ENCODE results near the gene VSTM4. TPM values are rescaled to one million over a fixed set of nuclear protein-coding genes. Genes with fewer than 3 reads are reported as not detected.

The VSTM4 gene
- total RNA-seq, 1 experiment from 2014 or later: 0.07 TPM

GRCh38 chr10:49011756-49012155 lies 103.6 kb downstream of the VSTM4 start:
- TF ChIP-seq SRF (IDR thresholded peaks at IDR 0.05; ENCODE audit: low read depth) (no peak), REST (IDR thresholded peaks at IDR 0.05; ENCODE audit: low read depth) (no peak), ATF3 (IDR thresholded peaks at IDR 0.05) (no peak), POLR2A (IDR thresholded peaks at IDR 0.05; ENCODE audit: borderline replicate concordance, extremely low read depth, insufficient read depth, insufficient read length) (no peak), FOSL1 (IDR thresholded peaks at IDR 0.05; ENCODE audit: low read depth) (no peak), MAX (IDR thresholded peaks at IDR 0.05) (no peak), EGR1 (IDR thresholded peaks at IDR 0.05; ENCODE audit: low read depth) (no peak), TCF7L2 (IDR thresholded peaks at IDR 0.05; ENCODE audit: borderline replicate concordance, extremely low read depth, insufficient read depth, insufficient read length) (no peak), ZNF274 (IDR thresholded peaks at IDR 0.05; ENCODE audit: low read depth, low read length) (no peak), ZFX (IDR thresholded peaks at IDR 0.05) (no peak), ELF1 (IDR thresholded peaks at IDR 0.05; ENCODE audit: borderline replicate concordance, low read depth) (no peak), JUND (IDR thresholded peaks at IDR 0.05) (no peak), POLR2AphosphoS5 (IDR thresholded peaks at IDR 0.05; ENCODE audit: low read depth, low read length) (no peak), ZBTB33 (IDR thresholded peaks at IDR 0.05; ENCODE audit: extremely low read depth, insufficient replicate concordance, low read length) (no peak), CTCF (IDR thresholded peaks at IDR 0.05 in 2 of 3, conservative IDR thresholded peaks at IDR 0.05 in 1 of 3; ENCODE audit: borderline replicate concordance in 1 of 3, insufficient read depth in 1 of 3, low read depth in 2 of 3, low read length in 2 of 3) (no peak), YY1 (IDR thresholded peaks at IDR 0.05; ENCODE audit: extremely low read depth, insufficient replicate concordance, low read depth, low read length) (no peak), RAD21 (IDR thresholded peaks at IDR 0.05; ENCODE audit: low read depth) (no peak), SIN3A (IDR thresholded peaks at IDR 0.05; ENCODE audit: low read depth) (no peak), EZH2 (IDR thresholded peaks at IDR 0.05) (no peak), SP1 (IDR thresholded peaks at IDR 0.05; ENCODE audit: low read depth) (no peak)
- H3K9me2 ChIP-seq (ENCODE audit: insufficient read depth): no peaks in the 10 kb centered on the region
- no peaks in the 10 kb centered on the region for H3K9me3 ChIP-seq (ENCODE audit: control insufficient read depth in 1 of 2, insufficient read depth in 1 of 2, low read depth in 1 of 2, low read length in 2 of 2)
- no peak overlapping the region for H2AFZ ChIP-seq (ENCODE audit: low read depth, low read length, poor library complexity, severe bottlenecking)
- ChIA-PET RAD21 (ENCODE audit: low non-redundant PET in 1 of 2, low total read pairs in 2 of 2, uncharacterized antibody in 2 of 2, unreplicated experiment in 2 of 2) (no interaction called here), CTCF (no interaction called here), POLR2A (no interaction called here)
- no peaks in the 10 kb centered on the region for H4K20me1 ChIP-seq (ENCODE audit: insufficient read depth)
- intact Hi-C loops (cut with micrococcal nuclease): no loop called here
- BruUV-seq (replicated peaks): no TSS peak
- no peak for ATAC-seq
- H3K9ac ChIP-seq (ENCODE audit: low read length): no peak overlapping the region
- no peak overlapping the region for H3K27ac ChIP-seq (ENCODE audit: low read depth, low read length)
- no peaks in the 10 kb centered on the region for H3K79me2 ChIP-seq (ENCODE audit: insufficient read depth, low read length)
- no peak for DNase-seq (ENCODE audit: low read depth, low spot score)
- H3K27me3 ChIP-seq (ENCODE audit: insufficient read depth, low read length): peaks cover 14% of the 10 kb centered on the region
- no peak overlapping the region for H3K4me3 ChIP-seq (replicated peaks in 1 of 2; ENCODE audit: low read depth in 1 of 2, low read length in 2 of 2)
- no peaks in the 10 kb centered on the region for H3K36me3 ChIP-seq (ENCODE audit: control insufficient read depth in 1 of 2, insufficient read depth in 2 of 2, low read length in 2 of 2)
- no peak overlapping the region for H3K4me2 ChIP-seq (ENCODE audit: low read length)
- H3K4me1 ChIP-seq (ENCODE audit: control insufficient read depth in 1 of 2, insufficient read depth in 2 of 2, low read length in 2 of 2): no peaks in the 10 kb centered on the region
